NCI-H526 treated with DMSO at 0.1 percent for 48 hours (cell line): Measurements from ENCODE around the gene SEPTIN5.

ENCODE experiments used
- DNase-seq: peaks from one replicate; lab custom pipeline; 2025; lab: John Stamatoyannopoulos, UW

SEPTIN5 gene

DNA sequence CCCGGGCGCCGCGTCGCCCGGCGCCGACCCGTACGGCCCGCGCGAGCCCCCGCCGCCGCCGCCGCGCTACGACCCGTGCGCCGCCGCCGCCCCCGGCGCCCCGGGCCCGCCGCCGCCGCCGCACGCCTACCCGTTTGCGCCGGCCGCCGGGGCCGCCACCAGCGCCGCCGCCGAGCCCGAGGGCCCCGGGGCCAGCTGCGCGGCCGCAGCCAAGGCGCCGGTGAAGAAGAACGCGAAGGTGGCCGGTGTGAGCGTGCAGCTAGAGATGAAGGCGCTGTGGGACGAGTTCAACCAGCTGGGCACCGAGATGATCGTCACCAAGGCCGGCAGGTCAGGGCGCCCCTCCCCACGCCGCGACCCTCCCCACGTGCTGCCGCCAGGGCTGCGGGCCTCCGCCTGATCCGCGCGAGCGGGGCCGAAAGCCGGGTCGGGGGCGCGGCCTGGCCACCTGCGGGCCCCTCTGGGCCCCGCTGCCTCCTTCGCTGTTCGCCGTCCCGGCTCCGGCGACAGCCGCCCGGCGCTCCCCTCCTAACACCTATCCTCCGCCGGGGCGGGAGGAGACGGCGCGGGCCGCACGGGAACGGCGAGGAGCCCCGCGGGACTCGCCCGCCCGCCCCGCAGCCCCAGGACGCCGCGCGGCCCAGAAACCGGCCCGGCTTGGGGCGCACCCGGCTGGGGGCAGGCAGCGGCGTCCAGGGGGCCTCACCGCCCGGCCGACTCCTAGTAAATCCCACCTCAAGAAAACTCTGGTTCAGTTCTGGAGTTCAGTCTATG is 46.8 kb downstream of the SEPTIN5 start:
- no peak for DNase-seq

DNA sequence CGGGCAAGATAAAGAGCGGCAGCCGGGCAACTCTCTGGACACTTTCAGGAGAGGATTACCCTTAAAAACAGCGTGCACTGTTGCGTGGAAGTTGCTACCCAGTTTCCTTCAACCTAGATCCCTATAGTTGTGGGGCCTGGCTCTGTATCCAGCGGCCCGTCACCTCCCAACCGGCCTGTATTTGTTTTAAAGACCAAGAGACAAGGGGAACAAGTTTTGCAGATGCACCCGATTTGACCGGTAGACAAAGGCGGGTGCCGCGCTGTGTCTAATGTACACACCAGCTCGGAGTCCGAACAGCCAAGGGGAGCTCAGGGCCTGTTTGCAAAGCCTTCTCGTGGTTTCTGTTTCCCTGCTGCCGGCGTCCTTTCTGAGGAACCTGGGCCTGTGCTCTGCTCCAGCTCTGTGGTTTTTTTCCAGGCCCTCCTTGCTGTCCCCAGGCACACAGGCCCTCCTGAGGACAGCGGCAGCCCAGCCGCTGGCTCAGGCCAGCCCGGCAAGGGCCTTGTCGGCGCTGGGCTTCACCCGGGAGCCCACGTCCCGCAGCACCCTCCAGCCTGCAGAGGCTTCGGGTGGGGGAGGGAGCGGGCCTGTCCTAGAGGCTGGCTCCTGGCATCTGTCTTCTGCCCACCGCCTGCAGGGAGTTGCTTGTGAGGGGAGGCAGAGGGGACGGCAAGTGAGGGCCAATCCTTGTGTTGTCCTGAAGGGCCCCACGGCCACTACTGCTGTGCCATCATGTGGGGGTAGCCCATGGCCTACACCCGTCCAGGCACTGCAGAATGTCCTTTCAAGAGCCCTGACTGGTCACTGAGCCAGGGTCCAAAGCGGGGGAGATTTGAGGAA is 47.6 kb downstream of the SEPTIN5 start:
- no peak for DNase-seq

- DNase-seq = no peak
Observed at GRCh38 chr22:19762568-19763457, 48.5 kb downstream of the SEPTIN5 start.

- no peak for DNase-seq
Observed at GRCh38 chr22:19763458-19764298, 49.4 kb downstream of the SEPTIN5 start.

- no peak for DNase-seq
Observed at GRCh38 chr22:19764299-19764593, 49.9 kb downstream of the SEPTIN5 start.

DNA sequence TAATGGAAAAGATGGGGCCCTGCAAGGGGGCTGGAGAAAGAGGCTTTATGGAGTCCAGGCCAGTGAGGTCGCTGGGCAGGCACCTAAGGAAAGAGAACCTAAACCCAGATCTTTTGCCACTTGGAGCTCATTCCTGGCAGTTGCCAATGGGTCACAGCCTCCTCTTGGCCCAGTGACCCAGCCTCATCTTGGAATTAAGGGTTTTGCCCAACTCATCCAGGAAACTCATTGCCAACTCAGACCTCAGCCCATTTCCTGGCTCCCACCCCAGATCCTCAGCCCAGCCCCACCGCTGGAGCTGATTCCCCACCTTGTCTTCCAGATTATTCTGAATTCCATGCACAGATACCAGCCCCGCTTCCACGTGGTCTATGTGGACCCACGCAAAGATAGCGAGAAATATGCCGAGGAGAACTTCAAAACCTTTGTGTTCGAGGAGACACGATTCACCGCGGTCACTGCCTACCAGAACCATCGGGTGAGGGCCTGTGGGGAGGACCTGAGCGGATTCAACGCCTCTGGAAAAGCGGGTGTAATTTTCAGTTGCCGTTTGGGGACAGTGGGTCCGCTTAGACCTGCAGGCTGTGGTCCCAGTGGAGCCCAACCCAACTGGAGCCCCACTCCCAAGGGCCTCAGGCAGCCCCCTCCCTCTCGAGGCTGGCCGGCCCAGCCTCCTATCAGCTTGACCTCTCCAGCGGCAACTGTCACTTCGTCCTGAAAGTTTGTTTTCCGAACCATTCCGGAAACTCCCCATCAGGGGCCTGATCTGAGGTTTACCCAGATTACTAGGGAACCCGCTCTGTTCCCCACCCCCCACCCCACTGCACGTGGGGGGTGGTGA is 50.6 kb downstream of the SEPTIN5 start:
- DNase-seq = no peak

DNA sequence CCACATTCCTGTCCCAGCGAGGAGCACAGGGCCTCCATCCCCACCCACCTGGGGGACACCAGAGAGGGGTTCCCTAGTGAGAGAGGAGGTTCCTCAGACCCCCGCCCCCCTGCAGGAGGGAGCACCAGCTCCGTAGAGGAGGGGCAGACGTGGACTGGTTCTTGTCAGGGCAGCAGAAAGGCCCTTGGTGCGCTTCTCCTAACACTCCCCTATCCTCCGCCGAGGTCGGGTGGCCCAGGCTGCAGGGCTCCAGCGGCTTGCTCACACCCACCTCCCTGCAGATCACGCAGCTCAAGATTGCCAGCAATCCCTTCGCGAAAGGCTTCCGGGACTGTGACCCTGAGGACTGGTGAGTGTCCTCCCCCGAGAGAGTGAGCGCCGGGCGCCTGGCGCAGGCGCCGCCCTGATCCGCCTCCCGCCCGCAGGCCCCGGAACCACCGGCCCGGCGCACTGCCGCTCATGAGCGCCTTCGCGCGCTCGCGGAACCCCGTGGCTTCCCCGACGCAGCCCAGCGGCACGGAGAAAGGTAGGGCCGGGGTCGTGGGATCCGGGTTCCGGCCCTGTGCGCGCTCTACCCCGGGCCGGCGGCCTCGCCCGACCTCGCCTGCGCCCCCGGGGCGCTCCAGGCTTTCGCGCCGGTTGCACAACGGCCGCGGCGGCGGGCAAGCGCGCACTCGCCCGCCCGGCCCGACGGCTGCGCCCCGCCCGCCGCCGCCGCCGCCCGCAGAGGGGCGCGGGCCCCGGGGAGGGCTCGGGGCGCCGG is 51.4 kb downstream of the SEPTIN5 start:
- DNase-seq = no peak

DNA sequence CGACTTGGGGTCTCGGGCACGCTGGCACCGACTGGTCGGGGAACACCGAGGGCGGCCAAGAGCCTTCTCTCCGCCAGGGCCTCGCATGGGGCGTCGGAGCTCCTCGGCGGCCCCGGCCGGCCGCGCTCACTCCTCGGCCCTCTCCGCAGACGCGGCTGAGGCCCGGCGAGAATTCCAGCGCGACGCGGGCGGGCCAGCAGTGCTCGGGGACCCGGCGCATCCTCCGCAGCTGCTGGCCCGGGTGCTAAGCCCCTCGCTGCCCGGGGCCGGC is 51.9 kb downstream of the SEPTIN5 start:
- DNase-seq = no peak

DNA sequence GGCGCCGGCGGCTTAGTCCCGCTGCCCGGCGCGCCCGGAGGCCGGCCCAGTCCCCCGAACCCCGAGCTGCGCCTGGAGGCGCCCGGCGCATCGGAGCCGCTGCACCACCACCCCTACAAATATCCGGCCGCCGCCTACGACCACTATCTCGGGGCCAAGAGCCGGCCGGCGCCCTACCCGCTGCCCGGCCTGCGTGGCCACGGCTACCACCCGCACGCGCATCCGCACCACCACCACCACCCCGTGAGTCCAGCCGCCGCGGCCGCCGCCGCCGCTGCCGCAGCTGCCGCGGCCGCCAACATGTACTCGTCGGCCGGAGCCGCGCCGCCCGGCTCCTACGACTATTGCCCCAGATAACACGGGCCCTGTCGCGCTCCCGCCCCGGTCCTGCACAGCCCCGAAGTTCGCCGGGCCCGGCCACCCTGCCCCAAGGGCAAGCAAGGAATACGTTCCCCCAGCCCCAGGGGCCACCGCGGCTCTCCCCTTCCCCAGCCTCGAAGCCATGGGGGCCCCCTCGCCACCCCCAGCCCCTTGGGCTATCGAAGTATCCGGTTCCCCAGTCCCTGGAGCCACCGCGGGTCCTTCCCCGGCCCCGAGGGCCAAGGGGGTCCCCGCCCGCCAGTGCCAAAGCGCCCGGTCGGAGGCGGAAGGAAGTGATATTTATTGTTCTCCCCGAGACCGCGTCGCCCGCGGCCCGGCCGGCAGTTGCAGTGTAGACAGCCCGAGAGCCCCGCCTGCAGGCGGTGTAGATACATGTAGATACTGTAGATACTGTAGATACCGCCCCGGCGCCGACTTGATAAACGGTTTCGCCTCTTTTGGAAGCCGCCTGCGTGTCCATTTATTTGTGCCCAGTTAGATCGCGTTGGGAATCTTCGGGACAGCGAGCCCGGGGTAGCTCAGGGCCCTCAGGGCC is 52.5 kb downstream of the SEPTIN5 start:
- no peak for DNase-seq

DNA sequence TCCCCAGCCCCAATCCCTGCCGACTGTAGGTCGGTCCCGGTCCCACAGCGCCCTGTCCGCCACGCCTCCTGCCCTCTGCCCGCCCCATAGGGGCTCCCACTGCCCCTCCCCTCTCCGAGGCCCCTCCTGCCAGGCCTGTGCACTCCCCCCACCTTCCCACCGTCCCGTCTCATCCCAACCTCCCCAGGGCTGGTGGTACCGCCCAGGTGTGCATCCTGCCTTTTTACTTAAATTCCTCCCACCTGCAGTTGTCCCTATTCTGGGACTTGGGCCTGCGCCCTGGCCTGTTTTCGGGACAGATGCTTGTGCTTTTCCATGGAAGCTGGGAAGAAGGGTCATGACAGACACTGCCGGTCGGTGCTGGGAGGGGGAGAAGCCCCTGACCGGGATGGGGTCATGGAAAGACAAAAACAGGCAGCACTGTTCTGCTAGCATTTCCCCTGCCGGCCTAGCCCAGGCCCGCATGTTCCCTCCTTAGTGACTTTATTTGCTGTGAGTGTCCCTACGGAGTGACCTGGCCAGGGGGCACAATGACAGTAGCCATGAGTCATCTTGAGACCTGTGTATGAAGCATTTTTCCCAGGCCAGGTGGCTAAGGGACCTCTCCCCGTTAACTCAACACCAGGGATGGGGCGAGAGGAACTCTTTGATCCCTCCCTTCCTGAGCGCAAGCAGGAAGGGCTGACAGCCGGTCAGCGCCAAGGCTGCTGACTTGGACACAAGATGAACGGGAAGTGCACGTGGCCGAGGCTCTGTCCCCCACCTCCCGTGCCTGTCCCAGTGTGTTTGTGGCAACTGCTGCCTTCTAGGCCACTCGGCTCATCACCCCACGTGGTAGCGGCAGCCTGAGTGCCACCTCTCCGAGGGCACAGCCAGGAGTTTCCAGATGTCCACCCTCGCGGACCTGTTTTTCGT is 53.4 kb downstream of the SEPTIN5 start:
- no peak for DNase-seq

- DNase-seq = no peak
Observed at GRCh38 chr22:19769393-19769715, 55.1 kb downstream of the SEPTIN5 start.

- no peak for DNase-seq
Observed at GRCh38 chr22:19770349-19771220, 56.3 kb downstream of the SEPTIN5 start.

- DNase-seq = no peak
Observed at GRCh38 chr22:19772422-19772672, 58.0 kb downstream of the SEPTIN5 start.
